Measurements from ENCODE around the gene TAS1R3. TPM values are rescaled to one million over a fixed set of nuclear protein-coding genes. Genes with fewer than 3 reads are reported as not detected.

TAS1R3 gene
- polyA plus RNA-seq (1.0 and 1.2 TPM in 2 replicates), polyA minus RNA-seq (0.73 and 1.6 TPM in 2 replicates)

GRCh38 chr1:1331068-1331965 lies at the start of gene TAS1R3:
Gene TAS1R3 (plus strand): TSS chr1:1331280. CDS start chr1:1331346, 66 bp downstream.
- no peak within 1 kb of the TSS for H3K27ac ChIP-seq (ENCODE audit: low read length)
- H3K27me3 ChIP-seq (ENCODE audit: insufficient read depth, low read depth, low read length): no peaks in the 10 kb centered on the region
- no peak within 1 kb of the TSS for H3K9ac ChIP-seq (ENCODE audit: low read length)
- H3K36me3 ChIP-seq (ENCODE audit: insufficient read depth, low read length): no peaks in the 10 kb centered on the region
- no peaks in the 10 kb centered on the region for H3F3A ChIP-seq (ENCODE audit: insufficient read depth, low read length, poor library complexity, severe bottlenecking)
- no peak within 1 kb of the TSS for H3K4me3 ChIP-seq (ENCODE audit: low read length)
- H3K9me3 ChIP-seq (ENCODE audit: low read length): no peaks in the 10 kb centered on the region
- H4K20me1 ChIP-seq (ENCODE audit: insufficient read depth): no peaks in the 10 kb centered on the region
- H3K79me2 ChIP-seq (replicated peaks; ENCODE audit: insufficient read depth, low read length): peaks cover 2% of the 10 kb centered on the region
- H3K4me2 ChIP-seq (ENCODE audit: low read length): no peak within 1 kb of the TSS
- H2AFZ ChIP-seq (ENCODE audit: low read depth, low read length): no peak within 1 kb of the TSS
- TF ChIP-seq MXI1 (conservative IDR thresholded peaks at IDR 0.05; ENCODE audit: poor library complexity, severe bottlenecking): no peak
- TF ChIP-seq, protein P1, sequence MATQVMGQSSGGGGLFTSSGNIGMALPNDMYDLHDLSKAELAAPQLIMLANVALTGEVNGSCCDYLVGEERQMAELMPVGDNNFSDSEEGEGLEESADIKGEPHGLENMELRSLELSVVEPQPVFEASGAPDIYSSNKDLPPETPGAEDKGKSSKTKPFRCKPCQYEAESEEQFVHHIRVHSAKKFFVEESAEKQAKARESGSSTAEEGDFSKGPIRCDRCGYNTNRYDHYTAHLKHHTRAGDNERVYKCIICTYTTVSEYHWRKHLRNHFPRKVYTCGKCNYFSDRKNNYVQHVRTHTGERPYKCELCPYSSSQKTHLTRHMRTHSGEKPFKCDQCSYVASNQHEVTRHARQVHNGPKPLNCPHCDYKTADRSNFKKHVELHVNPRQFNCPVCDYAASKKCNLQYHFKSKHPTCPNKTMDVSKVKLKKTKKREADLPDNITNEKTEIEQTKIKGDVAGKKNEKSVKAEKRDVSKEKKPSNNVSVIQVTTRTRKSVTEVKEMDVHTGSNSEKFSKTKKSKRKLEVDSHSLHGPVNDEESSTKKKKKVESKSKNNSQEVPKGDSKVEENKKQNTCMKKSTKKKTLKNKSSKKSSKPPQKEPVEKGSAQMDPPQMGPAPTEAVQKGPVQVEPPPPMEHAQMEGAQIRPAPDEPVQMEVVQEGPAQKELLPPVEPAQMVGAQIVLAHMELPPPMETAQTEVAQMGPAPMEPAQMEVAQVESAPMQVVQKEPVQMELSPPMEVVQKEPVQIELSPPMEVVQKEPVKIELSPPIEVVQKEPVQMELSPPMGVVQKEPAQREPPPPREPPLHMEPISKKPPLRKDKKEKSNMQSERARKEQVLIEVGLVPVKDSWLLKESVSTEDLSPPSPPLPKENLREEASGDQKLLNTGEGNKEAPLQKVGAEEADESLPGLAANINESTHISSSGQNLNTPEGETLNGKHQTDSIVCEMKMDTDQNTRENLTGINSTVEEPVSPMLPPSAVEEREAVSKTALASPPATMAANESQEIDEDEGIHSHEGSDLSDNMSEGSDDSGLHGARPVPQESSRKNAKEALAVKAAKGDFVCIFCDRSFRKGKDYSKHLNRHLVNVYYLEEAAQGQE (IDR thresholded peaks at IDR 0.05; ENCODE audit: borderline replicate concordance): no peak
- no peaks in the 10 kb centered on the region for H3K9me2 ChIP-seq (ENCODE audit: insufficient read depth, low read length)

GRCh38 chr1:1281533-1282321 lies 49.4 kb upstream of the TAS1R3 start:
- Histone ChIP-seq H4K20me1 (ENCODE audit: insufficient read depth) (no peaks in the 10 kb centered on the region), H3K36me3 (ENCODE audit: insufficient read depth, low read length) (no peaks in the 10 kb centered on the region), H3K9ac (ENCODE audit: low read length) (no peak overlapping the region), H3K27ac (ENCODE audit: low read length) (no peak overlapping the region), H2AFZ (ENCODE audit: low read depth, low read length) (no peak overlapping the region), H3F3A (ENCODE audit: insufficient read depth, low read length, poor library complexity, severe bottlenecking) (no peaks in the 10 kb centered on the region), H3K27me3 (ENCODE audit: insufficient read depth, low read depth, low read length) (no peaks in the 10 kb centered on the region), H3K4me3 (ENCODE audit: low read length) (no peak overlapping the region), H3K4me2 (ENCODE audit: low read length) (no peak overlapping the region), H3K79me2 (replicated peaks; ENCODE audit: insufficient read depth, low read length) (no peaks in the 10 kb centered on the region), H3K9me2 (ENCODE audit: insufficient read depth, low read length) (no peaks in the 10 kb centered on the region), H3K9me3 (ENCODE audit: low read length) (no peaks in the 10 kb centered on the region)
- TF ChIP-seq MXI1 (conservative IDR thresholded peaks at IDR 0.05; ENCODE audit: poor library complexity, severe bottlenecking) (no peak), EZH2 (IDR thresholded peaks at IDR 0.05; ENCODE audit: borderline replicate concordance, insufficient read depth, low read length, poor library complexity, severe bottlenecking) (no peak), TAF1 (IDR thresholded peaks at IDR 0.05; ENCODE audit: low read depth) (no peak), EP300 (conservative IDR thresholded peaks at IDR 0.05; ENCODE audit: poor library complexity, severe bottlenecking) (no peak), CTCF (IDR thresholded peaks at IDR 0.05; ENCODE audit: poor library complexity, severe bottlenecking) (no peak), RAD21 (conservative IDR thresholded peaks at IDR 0.05) (no peak), POLR2AphosphoS5 (IDR thresholded peaks at IDR 0.05) (no peak), SMC3 (conservative IDR thresholded peaks at IDR 0.05; ENCODE audit: poor library complexity) (no peak)
- TF ChIP-seq, protein P1 (IDR thresholded peaks at IDR 0.05; ENCODE audit: borderline replicate concordance): no peak

Measured in neural cell (in vitro differentiated cells).